T-helper 17 cell (primary cell): ENCODE data around the gene HSFX4. TPM values are rescaled to one million over a fixed set of nuclear protein-coding genes. Genes with fewer than 3 reads are reported as not detected.

Source experiments
- total RNA-seq, 4 donors: library from RNA in 2 of 4; stranded (reverse) in 2 of 4; gene quantifications; one replicate each; pipeline ENCODE4 v1.2.3 and lab custom pipeline; 2022 to 2026

HSFX4 gene
- total RNA-seq, 2 donors from 2014 or later: not detected

Other genes with a start within 250 kb of the HSFX4 start
- not detected for gene MAGEA11, start 217.5 kb upstream of the HSFX4 start, total RNA-seq
- under 1 TPM; 0.22 to 0.76 TPM for gene HSFX1, start 155.5 kb upstream of the HSFX4 start, total RNA-seq
- gene MAGEA9, start 147.6 kb upstream of the HSFX4 start, total RNA-seq: not detected
- not detected for gene MAGEA8, start 48.4 kb upstream of the HSFX4 start, total RNA-seq
- 10 to 100 TPM; 63.9 to 68.5 TPM for gene EOLA2, start 8.9 kb downstream of the HSFX4 start, total RNA-seq